ENCODE data around the gene ADAMTS6.
"Not testable (repeated sequence)": the region's sequence is repeated elsewhere in the genome, so short reads cannot be mapped to it uniquely, and the experiment has no call there.

The ADAMTS6 gene

DNA sequence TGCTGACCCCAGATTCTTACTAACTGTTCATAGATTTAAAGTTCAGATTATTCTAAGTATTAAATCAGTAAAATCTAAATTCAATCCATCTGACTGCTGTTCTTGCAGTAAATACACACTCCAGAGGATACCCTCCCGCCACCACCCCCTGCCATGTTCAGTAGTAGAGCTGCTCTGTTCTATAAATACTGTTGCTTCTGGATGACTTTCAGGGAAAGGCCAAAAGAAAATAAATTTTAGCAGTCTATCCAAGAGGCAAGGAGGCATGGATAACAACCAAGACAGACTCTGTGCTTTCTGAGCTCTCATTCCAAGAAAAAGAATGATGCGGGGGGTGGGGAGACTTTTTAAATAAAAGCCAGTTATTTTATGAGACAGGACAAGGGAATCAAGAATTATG is 115.1 kb downstream of the ADAMTS6 start:
- no peak for DNase-seq (ENCODE audit: low read depth in 2 of 2)

DNA sequence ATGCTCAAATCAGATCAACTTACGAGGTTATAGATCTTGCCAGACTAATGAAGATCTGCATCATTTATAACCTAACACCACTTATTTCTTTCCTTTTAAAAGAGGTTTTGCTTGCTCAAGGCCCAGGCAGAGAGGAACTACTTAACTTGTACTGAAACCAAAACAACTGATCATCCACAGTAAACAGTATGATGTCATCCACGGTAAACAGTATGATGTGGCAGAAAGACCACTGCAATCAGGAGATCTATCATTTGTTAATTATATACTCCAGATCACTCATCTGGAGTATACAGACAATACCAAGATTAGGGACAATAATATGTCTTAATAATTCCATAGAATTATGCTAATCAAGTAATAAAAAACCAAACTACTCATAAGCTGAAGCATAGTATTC is 116.8 kb downstream of the ADAMTS6 start:
- no peak for DNase-seq (ENCODE audit: low read depth in 2 of 2)

DNA sequence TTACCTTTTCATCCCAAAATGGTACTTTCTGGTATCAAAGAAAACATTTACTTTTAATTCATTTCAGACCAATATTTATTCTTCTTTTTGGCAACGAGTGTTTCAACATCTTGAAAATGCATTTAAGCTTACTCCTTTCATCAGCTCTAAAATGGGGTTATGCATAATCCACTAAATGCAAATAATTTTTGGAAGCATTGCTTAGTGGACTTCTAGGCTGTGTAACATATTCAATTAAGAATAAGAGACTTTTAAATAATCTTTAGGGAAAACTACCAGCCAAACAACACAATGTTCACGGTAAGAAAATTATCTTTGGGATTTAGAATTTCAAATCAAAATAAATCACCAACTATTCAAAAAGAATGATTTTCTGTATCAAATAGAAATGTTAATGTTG is 118.2 kb downstream of the ADAMTS6 start:
- DNase-seq (ENCODE audit: low read depth in 2 of 2), result no peak

DNA sequence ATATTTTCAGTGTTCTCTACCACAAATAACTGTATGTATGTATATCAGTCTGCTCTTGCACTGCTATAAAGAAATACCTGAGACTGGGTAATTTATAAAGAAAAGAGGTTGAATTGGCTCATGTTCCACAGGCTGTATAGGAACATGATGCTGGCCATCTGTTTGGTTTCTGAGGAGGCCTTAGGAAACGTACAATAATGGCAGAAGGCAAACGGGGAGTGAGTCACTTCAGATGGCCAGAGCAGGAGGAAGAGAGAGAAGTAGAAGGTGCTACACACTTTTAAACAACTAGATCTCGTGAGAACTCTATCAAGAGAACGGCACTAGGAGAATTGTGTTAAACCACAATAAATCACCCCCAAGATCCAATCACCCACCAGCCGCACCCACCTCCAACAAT is 121.7 kb downstream of the ADAMTS6 start:
- no peak for DNase-seq (ENCODE audit: low read depth in 2 of 2)

DNA sequence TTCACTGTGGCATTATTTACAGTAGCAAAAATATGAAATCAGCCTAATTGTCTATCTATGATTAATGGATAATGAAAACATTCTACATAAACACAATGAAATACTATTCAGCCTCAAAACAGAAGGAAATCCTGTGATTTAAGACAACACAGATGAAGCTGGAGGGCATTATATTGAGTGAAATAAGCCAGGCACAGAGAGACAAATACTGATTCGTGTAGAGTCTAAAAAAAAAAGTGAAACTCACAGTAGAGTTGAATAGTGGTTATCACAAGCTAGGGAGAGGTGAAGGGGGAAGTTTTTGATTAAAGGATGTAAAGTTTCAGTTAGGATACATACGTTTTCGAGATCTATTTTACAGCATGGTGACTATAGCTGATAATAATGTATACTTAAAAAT is 122.2 kb downstream of the ADAMTS6 start:
- no peak for DNase-seq (ENCODE audit: low read depth in 2 of 2)

DNA sequence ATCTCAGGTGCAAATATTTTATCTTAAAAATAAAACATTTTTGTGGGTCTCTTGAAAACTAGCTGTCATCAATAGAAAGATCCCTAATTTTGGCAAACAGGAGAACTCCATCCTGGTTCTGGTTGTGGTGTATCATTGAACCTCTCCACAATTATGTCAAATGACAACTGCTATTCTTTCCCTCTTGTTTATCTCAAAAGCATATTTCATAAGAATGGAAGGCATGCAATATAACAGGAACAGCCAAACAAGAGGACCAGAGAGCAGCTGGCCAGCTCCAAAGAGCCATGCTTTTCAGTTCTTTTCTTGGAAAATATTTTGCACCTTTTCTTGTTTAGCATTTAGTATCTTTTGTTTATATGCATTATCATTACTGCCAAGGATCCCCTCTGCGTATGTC is 125.4 kb downstream of the ADAMTS6 start:
- DNase-seq (ENCODE audit: low read depth in 2 of 2), result no peak

DNA sequence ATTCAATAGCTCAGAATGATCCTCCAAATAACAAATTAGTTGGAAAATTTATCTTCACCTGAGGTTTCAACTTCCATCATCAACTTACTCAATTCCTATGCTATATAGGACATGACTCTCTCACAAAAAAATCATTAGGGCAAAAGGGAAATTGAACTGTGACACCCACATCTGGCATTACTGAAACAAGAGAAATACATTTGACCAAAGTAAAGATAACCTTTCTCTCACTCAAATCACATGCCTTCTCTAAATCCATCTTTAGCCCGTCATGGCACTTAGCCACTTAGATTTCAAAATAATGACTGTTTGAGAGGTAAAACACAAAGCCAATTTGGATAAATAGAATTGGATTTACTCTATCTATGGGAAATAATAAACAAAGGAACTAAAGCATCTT is 126.4 kb downstream of the ADAMTS6 start:
- no peak for DNase-seq (ENCODE audit: low read depth in 2 of 2)

DNA sequence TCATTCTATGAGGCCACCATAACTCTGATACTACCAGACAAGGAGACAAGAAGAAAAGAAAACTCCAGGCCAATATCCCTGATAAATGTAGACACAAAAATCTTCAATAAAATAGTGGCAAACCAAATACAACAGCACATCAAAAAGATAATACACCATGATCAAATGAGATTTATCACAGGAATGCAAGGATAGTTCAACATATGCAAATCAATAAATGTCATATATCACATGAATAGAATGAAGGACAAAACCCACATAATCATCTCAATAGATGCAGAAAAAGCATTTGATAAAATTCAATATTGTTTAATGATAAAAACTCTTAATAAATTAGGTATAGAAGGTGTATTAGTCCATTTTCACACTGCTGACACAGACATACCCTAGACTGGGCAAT is 139.9 kb downstream of the ADAMTS6 start:
- DNase-seq (ENCODE audit: low read depth in 2 of 2), result no peak

DNA sequence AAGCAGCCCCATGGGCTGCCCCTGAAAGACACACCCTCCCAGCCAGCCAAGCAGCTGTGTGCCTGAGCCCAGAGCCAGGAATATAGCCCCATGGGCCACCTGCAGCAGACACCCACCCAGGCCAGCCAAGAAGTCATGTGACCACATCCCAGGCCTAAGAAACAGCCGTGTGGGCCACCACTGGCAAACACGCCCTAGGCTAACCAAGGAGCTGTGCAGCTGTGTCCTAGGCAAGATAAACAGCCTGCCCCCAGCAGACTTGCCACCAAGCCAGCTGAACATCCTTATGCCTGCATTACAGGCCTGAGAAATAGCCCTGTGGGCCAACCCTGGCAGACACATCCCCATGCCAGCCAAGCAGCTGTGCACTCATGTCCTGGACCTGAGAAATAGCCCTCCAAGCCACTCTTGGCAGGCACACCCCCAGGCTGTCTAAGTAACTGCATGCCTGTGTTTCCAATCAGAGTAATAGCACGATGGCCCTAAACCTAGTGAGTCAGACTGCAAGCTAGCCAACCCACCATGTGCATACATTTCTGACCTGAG is 143.0 kb downstream of the ADAMTS6 start:
- DNase-seq (ENCODE audit: low read depth in 2 of 2), result no peak

DNA sequence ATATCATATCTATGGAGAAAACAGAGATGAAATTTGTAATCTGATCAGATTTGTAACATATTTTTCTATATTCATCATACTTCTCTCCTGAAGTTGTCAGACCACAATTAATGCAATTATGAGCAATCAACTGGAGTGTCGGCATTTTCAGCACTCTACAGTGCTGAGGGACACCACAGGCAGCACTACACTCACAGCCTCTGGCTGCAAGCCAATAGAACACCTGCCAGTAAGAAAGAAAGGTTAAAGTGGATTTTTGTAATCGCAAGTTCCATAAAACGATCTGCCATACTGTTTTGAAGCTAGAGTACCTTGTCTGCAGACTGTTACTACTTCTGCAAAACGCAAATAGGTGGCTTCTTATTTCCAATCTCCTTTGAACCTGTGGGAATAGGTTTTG is 147.6 kb downstream of the ADAMTS6 start:
- DNase-seq (ENCODE audit: low read depth in 2 of 2), result no peak

DNA sequence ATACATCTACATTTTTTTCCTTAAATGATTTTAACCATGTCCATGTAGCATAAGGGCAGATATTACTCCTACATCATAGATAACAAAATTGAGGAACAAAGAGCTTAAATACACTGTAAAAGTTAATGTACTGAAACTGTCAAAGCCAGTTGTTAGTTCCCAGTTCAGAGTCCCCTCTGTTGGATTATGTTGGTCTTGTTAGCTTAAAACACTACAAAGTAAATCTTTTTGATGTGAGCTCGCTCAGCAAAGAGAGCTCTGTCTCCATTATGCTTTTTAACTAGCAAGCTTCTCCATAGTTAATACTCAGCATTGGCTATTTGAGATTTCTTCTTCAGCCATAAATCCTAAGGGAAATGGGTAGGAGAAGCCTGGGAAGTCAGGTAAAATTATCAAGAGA is 149.1 kb downstream of the ADAMTS6 start:
- no peak for DNase-seq (ENCODE audit: low read depth in 2 of 2)

DNA sequence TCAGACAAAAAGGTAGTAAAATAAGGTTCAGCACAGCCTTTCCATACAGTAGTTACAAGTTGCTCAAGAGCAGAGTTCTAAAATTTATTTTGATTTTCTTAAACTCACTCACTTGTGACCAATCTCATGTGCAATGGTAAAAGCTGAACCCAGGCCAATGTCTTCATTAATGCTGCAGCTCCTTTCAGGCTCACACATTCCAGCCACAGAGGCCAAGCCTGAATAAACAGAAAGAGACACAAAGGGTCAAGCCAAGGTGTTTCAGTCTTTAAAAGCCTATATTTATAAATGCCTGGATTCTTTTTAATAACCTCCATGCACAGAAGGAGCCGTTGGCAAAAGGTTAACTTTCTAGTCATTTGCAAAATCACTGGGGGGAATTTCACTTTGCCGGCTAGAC is 152.5 kb downstream of the ADAMTS6 start:
- no peak for DNase-seq (ENCODE audit: low read depth in 2 of 2)

DNA sequence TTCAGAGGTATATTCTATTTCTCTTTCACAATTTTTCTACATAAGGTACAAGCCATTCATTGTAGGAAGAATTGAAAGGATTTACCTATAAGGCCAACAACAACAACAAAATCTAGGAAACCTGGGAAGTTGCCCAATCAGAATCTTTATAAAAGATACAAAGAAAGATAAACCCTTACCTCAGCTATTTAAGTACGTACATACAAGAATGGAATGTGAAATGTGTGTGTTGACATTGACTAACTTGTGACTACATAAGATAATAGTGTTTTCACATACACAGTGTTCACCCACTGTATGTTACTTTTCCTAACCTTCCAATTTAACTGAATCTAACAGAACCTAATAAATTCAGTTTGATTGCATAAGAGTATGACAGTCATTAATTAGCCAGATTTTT is 154.1 kb downstream of the ADAMTS6 start:
- DNase-seq (ENCODE audit: low read depth in 2 of 2), result no peak

DNA sequence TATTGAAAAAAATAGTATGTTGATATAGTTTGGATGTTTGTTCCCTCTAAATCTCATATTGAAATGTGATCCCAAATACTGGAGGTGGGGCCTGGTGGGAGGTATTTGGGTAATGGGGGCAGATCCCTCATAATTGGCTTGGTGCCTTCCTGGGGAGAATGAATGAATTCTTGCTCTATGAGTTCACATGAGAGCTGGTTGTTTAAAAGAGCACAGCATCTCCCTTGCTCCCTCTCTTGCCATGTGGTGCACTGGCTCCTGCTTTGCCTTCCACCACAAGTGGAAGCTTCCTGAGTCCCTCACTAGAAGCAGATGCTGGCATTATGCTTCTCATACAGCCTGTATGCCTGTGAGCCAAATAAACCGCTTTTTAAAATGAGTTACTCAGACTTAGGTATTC is 154.8 kb downstream of the ADAMTS6 start:
- DNase-seq (ENCODE audit: low read depth in 2 of 2), result no peak

DNA sequence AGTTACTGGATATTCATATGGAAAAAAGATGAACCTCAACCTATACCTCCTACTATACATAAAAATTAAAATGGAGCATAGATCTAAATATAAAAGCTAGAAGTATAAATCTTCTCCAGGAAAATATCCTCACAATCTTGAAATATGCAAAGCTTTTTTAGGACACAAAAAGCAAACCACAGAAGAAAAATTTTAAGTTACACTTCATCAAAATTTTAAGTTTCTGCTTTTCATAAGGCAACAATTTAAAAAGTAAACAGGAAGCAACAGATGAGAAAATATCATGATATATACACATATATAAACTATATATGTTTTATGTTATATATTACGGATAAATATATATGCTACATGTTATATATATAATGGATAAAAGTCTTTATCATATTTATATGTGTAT is 157.5 kb downstream of the ADAMTS6 start:
- no peak for DNase-seq (ENCODE audit: low read depth in 2 of 2)

DNA sequence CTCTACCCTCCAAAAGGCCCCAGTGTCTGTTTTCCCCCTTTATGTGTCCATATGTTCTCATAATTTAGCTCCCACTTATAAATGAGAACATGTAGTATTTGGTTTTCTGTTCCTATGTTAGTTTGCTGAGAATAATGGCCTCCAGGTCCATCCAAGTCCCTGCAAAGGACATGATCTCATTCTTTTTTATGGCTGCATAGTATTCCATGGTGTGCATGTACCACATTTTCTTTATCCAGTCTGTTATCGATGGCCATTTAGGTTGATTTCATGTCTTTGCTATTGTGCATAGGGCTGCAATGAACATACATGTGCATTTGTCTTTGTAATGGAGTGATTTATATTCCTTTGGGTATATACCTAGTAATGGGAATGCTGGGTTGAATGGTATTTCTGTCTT is 161.0 kb downstream of the ADAMTS6 start:
- not testable (repeated sequence) for DNase-seq (ENCODE audit: low read depth in 2 of 2)

DNA sequence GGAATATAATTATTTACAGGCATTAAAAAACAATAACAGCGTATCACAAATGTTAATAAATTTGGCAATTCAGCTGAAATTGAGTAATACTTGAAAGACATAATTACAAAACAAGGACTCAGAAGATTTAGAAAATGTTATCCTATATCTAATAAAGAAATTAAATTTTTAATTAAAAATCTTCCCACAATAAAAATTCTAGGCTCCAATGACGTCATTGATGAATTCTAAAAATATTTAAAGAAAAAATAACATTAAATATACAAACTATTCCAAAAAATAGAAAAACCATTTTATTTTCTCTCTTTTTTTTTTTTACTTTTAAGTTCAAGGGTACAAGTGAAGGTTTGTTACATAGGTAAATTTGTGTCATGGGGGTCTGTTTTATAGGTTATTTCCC is 161.5 kb downstream of the ADAMTS6 start:
- no peak for DNase-seq (ENCODE audit: low read depth in 2 of 2)

DNA sequence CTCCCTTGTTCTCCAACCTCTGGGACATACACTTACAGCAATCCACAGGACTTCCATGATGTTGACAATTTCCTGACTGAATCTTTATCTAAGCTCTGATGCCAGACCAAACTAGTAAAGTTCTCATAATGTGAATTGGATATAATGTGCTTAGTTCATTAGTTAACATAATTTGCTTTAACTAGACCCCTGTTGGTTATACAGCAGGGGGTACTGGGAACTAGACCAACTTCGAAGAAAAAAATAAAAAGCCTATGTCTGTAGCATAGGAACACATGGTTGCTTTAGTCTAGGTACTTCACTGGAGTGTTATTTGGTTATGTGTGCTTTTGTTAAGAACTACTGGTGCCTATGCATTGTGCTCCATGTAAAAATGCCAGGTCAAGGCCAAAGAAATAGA is 173.8 kb downstream of the ADAMTS6 start:
- no peak for DNase-seq (ENCODE audit: low read depth in 2 of 2)

DNA sequence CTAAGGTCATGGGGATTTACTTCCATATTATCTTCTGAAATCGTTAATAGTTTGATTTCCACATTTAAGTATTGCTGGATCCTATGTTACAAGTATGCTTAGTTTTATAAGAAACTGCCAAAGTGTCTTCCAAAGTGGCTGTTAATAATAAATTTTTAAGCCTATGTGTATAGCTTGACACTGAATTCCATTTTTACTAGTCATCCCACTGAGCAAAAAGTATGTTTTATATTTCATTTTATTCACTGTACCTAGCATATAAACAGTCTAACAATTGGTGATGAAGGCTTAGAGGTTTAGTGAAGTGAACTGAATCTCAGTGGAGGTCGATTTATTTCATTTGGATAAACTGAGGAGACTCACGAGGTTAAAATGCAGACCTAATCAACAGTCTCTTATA is 174.6 kb downstream of the ADAMTS6 start:
- DNase-seq (ENCODE audit: low read depth in 2 of 2), result no peak

DNA sequence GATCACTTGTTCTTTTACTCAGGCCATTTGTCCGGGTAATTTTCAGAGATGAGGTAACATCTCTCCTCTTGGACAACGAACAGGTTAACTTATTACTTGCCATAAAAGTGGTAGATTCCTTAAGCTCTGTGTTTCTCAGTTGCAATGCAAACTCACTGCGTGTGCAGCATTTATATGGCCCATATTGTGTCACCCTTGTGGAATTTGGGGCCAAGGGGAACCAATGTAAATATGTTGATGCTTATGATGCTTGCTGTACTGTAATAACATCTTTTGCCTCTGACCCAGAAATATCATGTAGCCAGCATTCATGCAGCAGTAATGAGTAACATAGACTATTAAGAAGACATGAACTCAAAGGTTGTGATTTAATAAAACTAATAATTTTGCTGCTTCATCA is 175.8 kb downstream of the ADAMTS6 start:
- no peak for DNase-seq (ENCODE audit: low read depth in 2 of 2)

DNA sequence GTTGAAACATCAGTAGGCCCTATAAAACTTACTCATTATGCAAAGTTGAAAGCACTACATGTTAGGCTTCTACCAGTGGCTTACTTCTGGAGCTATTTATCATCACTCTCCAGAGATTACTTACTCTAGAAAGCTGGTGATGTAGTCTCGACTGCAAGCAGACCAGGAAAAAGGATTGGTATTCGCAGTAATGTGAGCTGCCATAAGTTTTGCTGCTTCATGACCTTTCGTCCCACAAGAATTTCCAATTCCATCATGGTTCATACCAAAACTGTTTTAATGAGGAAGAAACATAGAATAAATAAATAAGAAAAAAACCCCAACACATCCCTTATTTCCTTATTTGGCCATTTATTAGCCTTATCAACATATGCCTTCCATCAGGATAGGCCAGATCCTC is 181.9 kb downstream of the ADAMTS6 start:
- no peak for DNase-seq (ENCODE audit: low read depth in 2 of 2)

DNA sequence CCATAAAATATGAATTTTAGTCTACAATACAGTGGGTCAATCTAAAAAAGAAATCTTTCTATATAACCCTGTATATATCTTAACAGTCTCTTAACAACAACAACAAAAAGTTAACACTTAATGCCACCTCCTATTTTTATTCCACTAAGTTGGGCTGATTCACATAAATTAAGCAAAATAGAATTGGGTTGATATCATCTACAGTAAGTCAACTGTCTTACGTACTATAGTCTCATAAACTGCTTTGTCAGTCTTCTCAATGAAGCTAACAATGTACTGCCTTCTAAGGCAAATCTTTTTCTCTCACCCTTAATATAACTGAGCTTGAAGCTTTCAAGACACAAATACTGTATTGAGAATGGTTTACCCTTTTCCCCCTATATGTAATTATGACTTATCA is 185.7 kb downstream of the ADAMTS6 start:
- DNase-seq (ENCODE audit: low read depth in 2 of 2), result no peak

DNA sequence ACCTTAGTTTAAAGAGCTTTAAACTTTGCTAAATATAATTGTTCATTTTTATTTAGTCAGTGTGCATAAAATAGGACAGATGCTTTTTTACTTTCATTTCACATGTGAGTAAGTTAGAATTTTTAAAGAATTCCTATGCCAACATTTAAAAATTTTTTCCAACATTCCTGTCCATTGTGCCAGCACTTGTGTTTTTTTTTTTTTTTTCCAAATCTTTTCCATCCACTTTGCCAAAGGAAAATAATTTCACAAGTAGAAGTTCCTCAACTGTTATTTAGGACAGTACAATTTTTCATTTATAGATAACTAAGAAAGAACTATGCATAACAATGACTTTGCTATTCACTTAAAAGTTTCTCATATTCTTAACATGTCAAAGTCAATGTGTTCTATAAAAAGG is 189.5 kb downstream of the ADAMTS6 start:
- DNase-seq (ENCODE audit: low read depth in 2 of 2), result no peak

DNA sequence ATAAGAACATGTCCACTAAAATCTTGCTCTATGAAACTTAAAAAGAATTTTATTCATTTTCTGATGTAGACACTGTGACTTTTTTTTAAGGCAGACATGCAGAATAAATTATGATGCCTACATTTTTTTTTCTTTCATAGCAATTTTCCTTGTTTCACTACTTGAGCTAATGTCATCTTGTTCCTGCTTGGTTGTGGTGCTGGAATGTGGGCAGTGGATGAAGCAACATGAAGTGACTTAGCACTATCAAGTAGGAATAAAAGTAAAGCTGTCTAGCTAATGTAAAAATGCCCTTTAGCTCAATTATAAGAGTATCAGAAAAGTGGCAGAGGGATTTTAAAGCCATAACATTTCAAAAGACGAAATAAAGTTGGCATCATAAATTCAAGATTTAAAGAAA is 191.0 kb downstream of the ADAMTS6 start:
- DNase-seq (ENCODE audit: low read depth in 2 of 2), result no peak

DNA sequence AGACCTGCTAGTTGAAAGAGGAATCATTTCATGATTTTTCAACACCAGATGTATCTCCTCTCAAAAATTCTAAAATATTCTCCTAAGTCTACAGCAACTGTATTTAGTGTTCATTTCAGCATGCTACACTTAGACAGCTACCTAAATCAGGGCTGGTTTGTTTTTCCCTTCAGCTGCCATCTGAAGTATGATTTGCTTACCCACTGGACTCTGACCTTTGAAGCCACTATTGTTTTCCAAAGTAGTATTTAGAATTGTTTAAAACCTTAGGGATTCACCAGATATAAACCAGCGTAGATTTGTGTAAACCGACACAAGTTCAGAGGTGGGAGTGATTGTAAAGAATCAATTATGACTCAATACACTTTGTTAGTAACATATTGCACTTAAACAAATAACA is 193.1 kb downstream of the ADAMTS6 start:
- DNase-seq (ENCODE audit: low read depth in 2 of 2), result no peak

Data from stimulated activated CD4-positive, alpha-beta T cell treated with anti-CD3 and anti-CD28 coated beads, Interleukin-15, amount 100 ng/mL, for 48 hours (primary cell).